ENCODE results near the gene FASLG. TPM values are rescaled to one million over a fixed set of nuclear protein-coding genes. Genes with fewer than 3 reads are reported as not detected.
"Not testable (repeated sequence)": the region's sequence is repeated elsewhere in the genome, so short reads cannot be mapped to it uniquely, and the experiment has no call there.

The FASLG gene
- polyA plus RNA-seq, 3 donors from 2014 or later: 20.7 to 60.6 (median 40.2) TPM

DNA sequence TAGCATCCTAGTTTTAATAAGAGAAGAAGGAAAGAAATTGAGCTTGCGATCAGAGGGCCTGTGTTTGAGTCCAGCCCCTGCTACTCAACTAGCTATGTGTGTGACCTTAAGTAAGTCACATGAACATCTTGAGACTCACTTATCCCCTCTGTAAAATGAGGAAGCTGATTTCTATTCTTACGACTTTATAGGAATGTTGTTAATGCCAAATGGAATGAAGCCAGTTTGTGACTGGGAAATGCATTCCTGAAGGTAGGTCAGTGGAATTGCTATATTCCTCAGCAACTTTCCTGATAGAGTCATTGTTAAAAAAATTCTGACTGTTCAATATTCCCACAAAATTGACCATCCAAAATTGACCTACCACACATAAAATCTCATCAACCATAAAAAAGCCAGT is 14.9 kb downstream of the FASLG start:
- peak overlapping the region; percentile 96 to 100 (median 99) for H3K27ac Mint-ChIP-seq
- H3K4me1 Mint-ChIP-seq: peaks cover 97 to 99% of the 10 kb centered on the region in 2 donors
- no peaks in the 10 kb centered on the region for H3K9me3 Mint-ChIP-seq
- peaks cover 11 to 23% (median 14%) of the 10 kb centered on the region in 3 donors for H3K36me3 Mint-ChIP-seq
- H3K4me3 Mint-ChIP-seq: peak overlapping the region; percentile 20 to 89 (median 60)
- DNase-seq: no peak
- peaks cover 5 to 9% (median 7%) of the 10 kb centered on the region in 3 donors for H3K27me3 Mint-ChIP-seq (ENCODE audit: low read depth in 3 of 3)

DNA sequence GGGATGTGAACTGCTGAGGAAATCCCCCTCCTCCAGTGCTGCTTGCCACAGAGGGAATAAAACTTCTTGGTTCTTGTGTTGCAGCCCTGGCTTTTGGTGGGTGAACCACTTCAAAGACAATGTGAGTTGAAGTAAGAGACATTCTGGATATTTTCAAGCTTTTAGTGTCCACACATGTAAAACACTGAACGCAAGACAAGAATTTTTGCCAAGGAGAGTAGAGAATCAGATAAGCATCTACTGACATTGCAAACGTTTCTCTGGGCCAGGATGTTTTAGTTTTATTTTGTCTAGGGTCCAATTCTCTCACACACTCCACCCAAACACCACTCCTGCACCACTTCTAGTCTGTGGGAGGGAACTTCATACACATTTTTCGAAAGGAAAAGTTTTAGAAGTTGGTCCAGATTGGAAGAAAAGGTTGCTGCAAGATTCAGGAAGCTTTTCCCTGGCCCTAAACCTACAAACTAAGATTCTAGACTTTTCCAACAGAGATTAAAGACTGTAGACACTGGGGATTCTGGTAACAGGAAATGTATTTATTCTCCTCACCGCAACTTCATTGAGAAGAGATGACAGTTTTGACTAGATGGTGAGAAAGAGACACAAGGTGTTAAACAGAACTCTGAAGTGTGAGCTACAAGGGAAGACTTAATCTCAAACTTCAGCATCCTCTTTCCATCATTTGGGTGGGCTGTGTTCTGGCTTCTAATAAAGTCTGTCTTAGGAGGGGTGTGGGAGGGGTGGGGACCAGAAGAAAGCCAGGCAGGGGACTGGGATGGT is 16.1 kb downstream of the FASLG start:
- peak overlapping the region; percentile 77 to 89 (median 81) for H3K4me3 Mint-ChIP-seq
- peaks cover 5 to 9% (median 9%) of the 10 kb centered on the region in 3 donors for H3K27me3 Mint-ChIP-seq (ENCODE audit: low read depth in 3 of 3)
- H3K36me3 Mint-ChIP-seq: peaks cover 4 to 17% (median 4%) of the 10 kb centered on the region in 3 donors
- H3K4me1 Mint-ChIP-seq: peaks cover 95 to 99% of the 10 kb centered on the region in 2 donors
- DNase-seq: peak; percentile 73 to 79 (median 77)
- H3K27ac Mint-ChIP-seq: peak overlapping the region; percentile 96 to 100 (median 99)
- no peaks in the 10 kb centered on the region for H3K9me3 Mint-ChIP-seq

DNA sequence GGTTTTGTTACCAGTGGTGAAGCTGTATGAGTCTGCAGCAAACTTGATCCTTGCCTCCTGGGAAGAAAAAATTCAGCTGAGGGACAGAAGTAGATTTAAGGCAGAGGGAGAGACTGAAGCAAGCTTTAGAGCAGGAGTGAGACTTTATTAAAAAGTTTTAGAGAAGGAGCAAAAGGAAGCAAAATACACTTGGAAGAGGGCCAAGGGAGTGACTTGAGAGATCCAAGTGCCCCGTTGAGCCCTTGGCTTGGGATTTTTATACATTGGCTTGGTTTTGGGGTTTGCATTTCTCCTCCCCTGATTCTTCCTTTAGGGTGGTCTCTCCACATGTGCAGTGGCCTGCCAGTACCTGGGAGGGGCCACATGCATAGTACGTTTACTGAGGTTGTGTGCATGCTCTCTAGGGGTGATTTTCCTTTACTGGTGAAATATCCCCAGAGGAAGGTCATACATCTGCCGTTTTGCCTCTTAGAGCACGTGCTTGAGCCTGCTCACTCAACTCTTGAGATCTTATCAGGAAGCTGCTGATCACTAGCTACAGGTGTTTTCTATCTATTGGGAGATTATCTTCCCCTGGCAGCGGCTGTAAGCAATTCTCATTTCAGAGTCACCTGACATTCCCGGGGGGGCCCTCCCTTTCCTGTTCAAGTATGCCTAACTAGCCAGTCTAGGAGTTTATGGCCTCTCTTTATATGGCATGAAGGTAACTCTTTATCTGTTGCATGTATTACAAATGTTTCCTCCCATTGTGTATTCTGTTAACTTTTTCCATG is 20.3 kb downstream of the FASLG start:
- peak overlapping the region in 3 of 5 donors; percentile 8 to 41 (median 27) for H3K4me3 Mint-ChIP-seq
- H3K9me3 Mint-ChIP-seq: peaks cover 0 to 2% (median 0%) of the 10 kb centered on the region in 6 donors
- DNase-seq: no peak
- peak overlapping the region; percentile 56 to 100 (median 89) for H3K27ac Mint-ChIP-seq
- peaks cover 91 to 99% of the 10 kb centered on the region in 2 donors for H3K4me1 Mint-ChIP-seq
- H3K36me3 Mint-ChIP-seq: peaks cover 0 to 15% (median 6%) of the 10 kb centered on the region in 3 donors
- H3K27me3 Mint-ChIP-seq (ENCODE audit: low read depth in 3 of 3): peaks cover 0 to 8% (median 0%) of the 10 kb centered on the region in 3 donors

DNA sequence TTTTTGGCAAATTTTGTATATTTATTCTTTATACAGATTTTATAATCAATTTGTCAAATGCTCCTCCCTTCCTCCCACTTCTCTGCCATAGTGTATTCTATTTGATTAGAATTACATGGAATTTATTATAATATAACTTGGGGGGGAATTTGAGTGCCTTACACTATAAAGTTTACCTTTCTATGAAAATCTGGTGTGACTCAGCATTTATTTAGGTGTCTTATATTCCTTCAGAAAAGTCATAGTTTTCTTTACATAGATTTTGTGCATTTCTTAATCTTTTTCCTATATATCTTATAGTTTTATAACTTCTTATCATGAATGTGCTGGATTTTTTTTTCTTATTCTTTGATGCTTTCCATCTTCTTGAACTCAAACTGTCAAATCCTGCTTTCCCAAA is 21.3 kb downstream of the FASLG start:
- peaks cover 0 to 2% (median 0%) of the 10 kb centered on the region in 6 donors for H3K9me3 Mint-ChIP-seq
- H3K36me3 Mint-ChIP-seq: peaks cover 0 to 21% (median 6%) of the 10 kb centered on the region in 3 donors
- peak overlapping the region in 3 of 6 donors; percentile 23 to 86 (median 48) for H3K27ac Mint-ChIP-seq
- peaks cover 0 to 4% (median 0%) of the 10 kb centered on the region in 3 donors for H3K27me3 Mint-ChIP-seq (ENCODE audit: low read depth in 3 of 3)
- no peak overlapping the region for H3K4me3 Mint-ChIP-seq
- peaks cover 87 to 97% of the 10 kb centered on the region in 2 donors for H3K4me1 Mint-ChIP-seq
- DNase-seq: no peak

DNA sequence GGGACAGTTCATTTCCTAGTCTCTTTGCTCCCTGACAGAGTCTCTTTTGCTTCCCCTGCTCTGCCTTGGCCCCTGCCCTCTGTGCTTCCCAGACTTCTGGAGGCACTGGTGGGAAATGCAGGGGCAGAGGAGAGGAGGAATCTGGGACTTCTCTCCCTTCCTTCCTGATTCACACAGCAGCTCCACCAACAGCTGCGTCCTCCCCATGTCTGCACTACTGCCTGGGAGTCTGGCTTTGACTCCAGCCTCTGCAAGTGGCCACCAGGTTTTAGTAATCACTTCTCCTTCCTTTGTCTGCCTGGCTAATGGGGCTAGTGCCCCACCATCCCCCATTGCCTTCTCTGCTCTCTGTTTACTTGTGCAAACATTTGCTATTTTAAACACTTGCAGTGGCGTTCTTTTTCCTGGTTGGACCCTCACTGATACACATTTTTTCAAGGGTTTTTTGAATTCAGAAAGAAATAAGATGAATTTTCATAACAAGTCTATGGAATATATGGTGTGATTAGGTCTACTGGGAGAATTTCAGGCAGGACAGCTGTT is 21.9 kb downstream of the FASLG start:
- Mint-ChIP-seq H3K27me3 (ENCODE audit: low read depth in 3 of 3) (peaks cover 0 to 4% (median 0%) of the 10 kb centered on the region in 3 donors), H3K27ac (peak overlapping the region; percentile 77 to 91 (median 83)), H3K4me3 (peak overlapping the region in 4 of 5 donors; percentile 38 to 58 (median 48)), H3K36me3 (peaks cover 0 to 21% (median 6%) of the 10 kb centered on the region in 3 donors), H3K4me1 (peaks cover 82 to 91% of the 10 kb centered on the region in 2 donors), H3K9me3 (peaks cover 0 to 2% (median 0%) of the 10 kb centered on the region in 6 donors)
- DNase-seq: no peak

DNA sequence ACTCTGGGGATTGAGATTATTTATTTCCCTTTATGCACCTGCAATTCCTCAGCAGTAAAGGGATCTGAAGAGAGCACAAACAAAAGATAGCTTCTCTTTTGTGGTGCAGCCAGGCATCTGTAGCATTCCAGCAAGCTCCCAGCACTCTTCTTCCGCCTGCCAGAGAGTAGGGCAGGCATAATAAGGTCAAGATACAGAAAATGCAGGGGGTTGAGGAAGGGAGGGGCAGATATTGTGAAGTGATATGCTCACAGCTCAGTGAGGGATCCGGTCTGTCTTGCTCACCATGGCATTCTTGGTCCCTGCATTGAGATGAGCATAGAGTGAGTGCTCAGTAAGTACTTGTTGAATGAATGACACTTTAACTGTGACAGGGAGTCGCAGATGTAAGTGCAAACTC is 23.9 kb downstream of the FASLG start:
- peaks cover 0 to 21% (median 16%) of the 10 kb centered on the region in 3 donors for H3K36me3 Mint-ChIP-seq
- H3K27me3 Mint-ChIP-seq (ENCODE audit: low read depth in 3 of 3): peaks cover 0 to 4% (median 0%) of the 10 kb centered on the region in 3 donors
- H3K27ac Mint-ChIP-seq: peak overlapping the region; percentile 83 to 95 (median 92)
- H3K4me1 Mint-ChIP-seq: peaks cover 71 to 89% of the 10 kb centered on the region in 2 donors
- peak in 1 of 3 donors; percentile 39 for DNase-seq
- H3K9me3 Mint-ChIP-seq: peaks cover 0 to 3% (median 0%) of the 10 kb centered on the region in 6 donors
- H3K4me3 Mint-ChIP-seq: peak overlapping the region; percentile 72 to 86 (median 77)

DNA sequence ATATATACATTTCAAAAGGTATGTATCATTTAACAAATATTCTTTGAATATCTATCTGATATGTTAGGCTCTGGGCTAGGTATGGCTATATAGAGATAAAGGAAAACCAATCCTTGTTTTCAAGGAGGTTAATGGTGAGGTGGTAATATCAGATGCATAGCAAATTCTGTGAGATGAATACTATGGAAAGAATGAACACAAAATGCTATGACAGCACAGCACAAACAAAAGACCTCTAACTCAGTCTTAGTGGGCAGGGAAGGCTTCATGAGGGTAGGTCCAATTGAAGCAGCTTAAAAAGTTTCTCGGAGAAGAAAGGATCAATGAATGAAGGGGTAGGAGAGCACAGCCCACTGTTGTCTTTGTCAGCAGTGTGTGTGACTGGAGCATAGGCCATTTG is 27.2 kb downstream of the FASLG start:
- Mint-ChIP-seq H3K9me3 (peaks cover 0 to 3% (median 0%) of the 10 kb centered on the region in 6 donors), H3K27ac (peak overlapping the region in 2 of 6 donors; percentile 19 to 34), H3K4me3 (no peak overlapping the region), H3K27me3 (ENCODE audit: low read depth in 3 of 3) (peaks cover 0 to 5% (median 3%) of the 10 kb centered on the region in 3 donors), H3K4me1 (peaks cover 50 to 64% of the 10 kb centered on the region in 2 donors), H3K36me3 (peaks cover 7 to 25% (median 21%) of the 10 kb centered on the region in 3 donors)
- no peak for DNase-seq

DNA sequence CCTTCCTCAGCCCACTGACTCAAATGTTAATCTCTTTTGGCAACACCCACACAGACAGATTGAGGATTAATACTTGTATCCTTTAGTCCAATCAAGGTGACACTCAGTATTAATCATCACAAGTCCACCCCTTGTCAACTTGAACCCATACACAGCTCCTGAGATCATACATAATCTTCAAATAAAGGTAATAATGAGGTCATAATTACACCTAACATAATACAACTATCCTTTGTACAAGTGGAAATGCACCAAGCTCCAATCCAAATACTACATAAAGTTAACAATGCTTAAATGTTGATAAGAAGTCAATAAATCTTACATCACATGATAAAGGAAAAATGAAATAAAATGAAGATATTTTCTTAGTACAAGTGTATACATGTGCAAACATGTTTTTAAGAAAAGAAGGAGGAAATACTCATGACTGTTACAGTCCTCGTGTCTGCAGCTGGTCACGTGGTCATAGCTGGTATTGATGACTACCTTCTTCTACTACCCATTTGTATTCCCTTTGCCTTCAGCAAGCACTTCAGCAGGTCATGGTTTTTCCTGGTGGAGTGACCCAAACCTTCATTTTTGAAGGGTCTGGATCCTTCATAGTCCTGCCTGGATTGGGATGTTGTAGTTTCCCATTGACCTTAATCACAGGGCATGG is 29.7 kb downstream of the FASLG start:
- Mint-ChIP-seq H3K27ac (peak overlapping the region in 1 of 6 donors; percentile 42), H3K36me3 (peaks cover 7 to 22% (median 21%) of the 10 kb centered on the region in 3 donors), H3K4me1 (peaks cover 26 to 46% of the 10 kb centered on the region in 2 donors)
- H3K4me3 Mint-ChIP-seq; H3K9me3 Mint-ChIP-seq; DNase-seq; H3K27me3 Mint-ChIP-seq (ENCODE audit: low read depth in 3 of 3): not testable (repeated sequence)

DNA sequence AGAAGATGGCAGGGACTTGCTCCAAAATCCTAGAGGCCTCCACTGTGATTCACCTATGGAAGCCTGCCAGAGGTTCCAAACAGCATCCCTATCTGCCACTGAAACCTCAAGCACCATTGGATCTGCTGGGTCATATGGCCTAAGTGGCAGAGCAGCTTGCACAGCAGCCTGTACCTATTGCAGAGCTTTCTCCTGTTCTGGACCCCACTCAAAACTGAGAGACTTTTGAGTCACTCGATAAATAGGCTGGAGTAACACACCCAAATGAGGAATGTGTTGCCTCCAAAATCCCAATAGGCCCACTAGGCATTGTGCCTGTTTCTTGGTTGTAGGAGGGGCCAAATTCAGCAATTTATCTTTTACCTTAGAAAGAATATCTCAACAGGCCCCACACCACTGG is 32.0 kb downstream of the FASLG start:
- H3K27me3 Mint-ChIP-seq (ENCODE audit: low read depth in 3 of 3); H3K27ac Mint-ChIP-seq; H3K4me3 Mint-ChIP-seq; H3K9me3 Mint-ChIP-seq; DNase-seq: not testable (repeated sequence)
- Mint-ChIP-seq H3K4me1 (peaks cover 14 to 29% of the 10 kb centered on the region in 2 donors), H3K36me3 (peaks cover 7 to 21% (median 16%) of the 10 kb centered on the region in 3 donors)

DNA sequence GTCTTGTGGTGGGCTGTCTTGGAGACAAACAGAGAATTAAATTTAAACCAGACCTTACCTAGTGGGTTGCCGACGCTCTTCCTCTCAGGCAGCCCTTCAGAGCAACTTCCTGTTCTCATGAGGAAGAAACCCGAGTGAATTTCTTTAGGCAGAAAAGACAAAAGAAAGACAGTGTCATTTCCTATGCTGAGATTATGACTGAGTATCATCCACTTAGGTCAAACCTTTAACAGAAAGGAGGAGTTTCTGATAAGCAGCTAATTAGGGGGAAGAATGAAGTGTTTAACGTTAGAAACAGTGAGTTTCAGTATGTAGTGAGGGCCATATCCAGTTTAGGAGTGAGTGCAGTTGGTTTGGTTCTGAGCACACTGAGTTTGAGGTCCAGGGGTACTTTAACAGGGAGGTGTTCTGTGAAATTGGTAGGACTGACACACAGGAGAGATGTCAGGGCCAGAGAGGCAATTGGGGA is 38.7 kb downstream of the FASLG start:
- no peaks in the 10 kb centered on the region for H3K9me3 Mint-ChIP-seq
- H3K36me3 Mint-ChIP-seq: peaks cover 0 to 6% (median 3%) of the 10 kb centered on the region in 3 donors
- no peak overlapping the region for H3K27ac Mint-ChIP-seq
- H3K4me1 Mint-ChIP-seq: peaks cover 0 to 3% of the 10 kb centered on the region in 2 donors
- peak; percentile 51 to 58 (median 57) for DNase-seq
- peaks cover 3 to 11% (median 5%) of the 10 kb centered on the region in 3 donors for H3K27me3 Mint-ChIP-seq (ENCODE audit: low read depth in 3 of 3)
- peak overlapping the region; percentile 69 to 79 (median 78) for H3K4me3 Mint-ChIP-seq

DNA sequence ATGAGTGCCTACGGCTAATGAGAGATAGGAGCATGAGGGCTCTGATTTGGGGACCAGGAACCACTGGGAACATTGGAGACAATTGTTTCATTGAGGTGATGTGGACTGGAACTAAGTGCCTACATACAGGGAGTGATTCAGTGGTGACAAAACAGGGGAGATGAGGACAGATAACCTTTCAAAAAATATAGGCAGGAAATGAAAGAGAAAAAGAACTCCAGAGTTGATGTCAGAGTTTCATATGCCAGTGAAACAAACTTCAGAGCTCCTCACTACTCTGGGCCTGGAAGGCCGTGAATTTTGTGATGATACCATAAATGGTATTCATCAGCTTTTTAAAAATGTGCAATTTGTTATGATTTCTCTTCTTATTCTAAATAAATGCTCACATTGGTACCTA is 39.3 kb downstream of the FASLG start:
- Mint-ChIP-seq H3K27me3 (ENCODE audit: low read depth in 3 of 3) (peaks cover 3 to 11% (median 5%) of the 10 kb centered on the region in 3 donors), H3K4me1 (no peaks in the 10 kb centered on the region), H3K4me3 (peak overlapping the region; percentile 69 to 79 (median 78)), H3K27ac (no peak overlapping the region), H3K36me3 (peaks cover 0 to 4% (median 0%) of the 10 kb centered on the region in 3 donors), H3K9me3 (no peaks in the 10 kb centered on the region)
- peak; percentile 25 to 40 (median 28) for DNase-seq

DNA sequence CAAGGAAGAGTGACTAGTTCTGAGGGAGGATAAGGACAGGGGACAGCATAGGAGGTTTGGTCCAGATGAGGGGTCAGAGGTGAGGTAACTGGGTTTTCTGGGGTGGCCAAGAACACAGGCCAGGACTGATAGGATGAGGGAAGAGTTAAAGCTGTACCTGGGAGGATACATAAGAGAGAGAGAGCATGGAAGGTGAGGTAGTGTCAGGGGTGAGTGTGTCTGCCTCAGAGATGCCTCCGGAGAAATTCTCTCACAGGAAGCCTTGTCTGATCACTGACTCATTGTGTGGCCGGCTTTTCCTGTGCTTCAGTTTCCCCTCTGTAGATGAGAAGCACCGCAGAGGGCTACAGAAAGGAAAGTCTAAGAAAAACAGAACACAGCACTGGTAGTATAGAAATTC is 40.2 kb downstream of the FASLG start:
- peaks cover 3 to 11% (median 6%) of the 10 kb centered on the region in 3 donors for H3K27me3 Mint-ChIP-seq (ENCODE audit: low read depth in 3 of 3)
- H3K4me3 Mint-ChIP-seq: peak overlapping the region; percentile 69 to 79 (median 78)
- DNase-seq: peak; percentile 83 to 85 (median 83)
- H3K36me3 Mint-ChIP-seq: peaks cover 0 to 4% (median 0%) of the 10 kb centered on the region in 3 donors
- H3K4me1 Mint-ChIP-seq: no peaks in the 10 kb centered on the region
- H3K27ac Mint-ChIP-seq: no peak overlapping the region
- H3K9me3 Mint-ChIP-seq: no peaks in the 10 kb centered on the region

Measured in immature natural killer cell (primary cell).